ENCODE measurements around the gene FURIN.

- no peak for TF ChIP-seq YY1 (IDR thresholded peaks at IDR 0.05; ENCODE audit: insufficient read depth, insufficient read length)
- no peak for TF ChIP-seq SUZ12 (IDR thresholded peaks at IDR 0.05; ENCODE audit: extremely low read depth, insufficient read depth, insufficient read length)
These were observed 17.3 kb upstream of the FURIN start for GRCh38 chr15:90851114-90851513.

All from NT2/D1 (cell line).